ENCODE measurements around the gene ATF5. TPM values are rescaled to one million over a fixed set of nuclear protein-coding genes. Genes with fewer than 3 reads are reported as not detected.
A peak's percentile ranks its signal among the peaks of the same experiment; 100 is the strongest.

The ATF5 gene
- total and polyA plus RNA-seq, 2 of the 8 experiments (the other 6 are each of a cell fraction or from before 2014, with no cell fraction given) = 6.2 to 13.1 TPM

DNA sequence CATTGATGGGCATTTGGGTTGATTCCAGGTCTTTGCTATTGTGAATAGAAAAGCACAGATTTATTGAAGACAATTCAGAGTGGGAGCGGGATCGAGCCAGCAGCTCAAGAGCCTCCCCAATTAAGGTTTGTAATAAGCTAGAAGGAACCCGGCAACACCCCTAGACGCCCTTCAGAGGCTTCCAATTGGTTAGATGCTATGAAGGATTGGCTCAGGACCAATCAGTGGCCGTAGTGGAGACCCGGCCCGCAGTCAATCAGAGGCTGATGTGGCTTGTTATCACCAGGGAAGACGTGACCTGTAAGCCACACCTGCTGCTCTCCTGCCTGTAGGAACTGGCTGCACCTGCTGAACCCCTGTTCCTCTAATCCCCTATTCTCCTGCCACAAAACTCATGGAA is 17.4 kb downstream of the ATF5 start:
- Histone ChIP-seq H2BK20ac (ENCODE audit: low read length) (no peak overlapping the region), H3K79me2 (ENCODE audit: control insufficient read depth in 1 of 2, insufficient read depth in 2 of 2, low read length in 2 of 2) (no peaks in the 10 kb centered on the region), H4K91ac (replicated peaks; ENCODE audit: insufficient read length, low read length) (no peak overlapping the region), H3K27me3 (replicated peaks in 1 of 4; ENCODE audit: control insufficient read depth in 3 of 4, extremely low read depth in 1 of 4, insufficient read depth in 3 of 4, low read length in 3 of 4) (no peaks in the 10 kb centered on the region), H2AFZ (ENCODE audit: low read length) (no peak overlapping the region), H2BK12ac (ENCODE audit: low read depth, low read length) (no peak overlapping the region), H3K4me2 (ENCODE audit: insufficient read depth in 1 of 2, low read depth in 2 of 2, low read length in 2 of 2) (no peak overlapping the region), H3K79me1 (ENCODE audit: low read depth, low read length) (no peaks in the 10 kb centered on the region), H2BK120ac (replicated peaks; ENCODE audit: low read depth, low read length) (no peak overlapping the region), H3K4me1 (replicated peaks in 1 of 4; ENCODE audit: control insufficient read depth in 3 of 4, insufficient read depth in 4 of 4, low read length in 3 of 4) (no peaks in the 10 kb centered on the region), H3K56ac (replicated peaks; ENCODE audit: insufficient read length, low read depth, low read length) (no peak overlapping the region), H3K14ac (ENCODE audit: insufficient read length) (no peak overlapping the region), H2AK5ac (ENCODE audit: low read depth, low read length) (no peak overlapping the region), H4K20me1 (replicated peaks in 1 of 2; ENCODE audit: control insufficient read depth in 1 of 2, insufficient read depth in 2 of 2, low read length in 2 of 2) (peaks cover 0 to 1% of the 10 kb centered on the region in 2 experiments), H3K4ac (replicated peaks; ENCODE audit: insufficient read length, low read depth, low read length) (no peak overlapping the region), H3K4me3 (ENCODE audit: extremely low read depth in 1 of 4, insufficient read depth in 2 of 4, low read depth in 3 of 4, low read length in 4 of 4) (no peak overlapping the region), H3K27ac (ENCODE audit: low read depth, low read length) (no peak overlapping the region), H3K23me2 (ENCODE audit: low read depth, low read length) (no peaks in the 10 kb centered on the region), H4K5ac (ENCODE audit: insufficient read length, low read depth, low read length) (no peak overlapping the region), H2BK15ac (ENCODE audit: low read length) (no peak overlapping the region), H3K23ac (ENCODE audit: insufficient read length) (no peak overlapping the region), H3K9me3 (ENCODE audit: insufficient read depth in 2 of 2, low read depth in 1 of 2, low read length in 1 of 2) (no peaks in the 10 kb centered on the region), H4K8ac (ENCODE audit: extremely low read depth, insufficient read depth, low read length) (no peak overlapping the region), H3K9ac (replicated peaks in 1 of 4; ENCODE audit: extremely low read depth in 1 of 4, low read depth in 3 of 4, low read length in 3 of 4) (no peak overlapping the region), H3K36me3 (ENCODE audit: control insufficient read depth in 2 of 4, insufficient read depth in 4 of 4, low read length in 3 of 4) (no peaks in the 10 kb centered on the region), H2BK5ac (ENCODE audit: low read depth, low read length) (no peak overlapping the region), H3K18ac (ENCODE audit: extremely low read depth, low read length) (no peak overlapping the region)
- ChIA-PET POLR2A (ENCODE audit: partially characterized antibody) (interaction anchor here (1.2 kb wide), 1 partner anchor 25 kb away, joined by 3 read pairs; no protein-coding TSS in a partner anchor), CTCF (ENCODE audit: partially characterized antibody) (interaction anchor here (1.0 to 3.4 kb wide), 4 partner anchors 9 to 189 kb away, joined by 3 to 18 read pairs (median 4); no protein-coding TSS in a partner anchor)
- no peak for DNase-seq (ENCODE audit: low read depth in 1 of 2, low spot score in 2 of 2)
- no peak for TF ChIP-seq TEAD4 (IDR thresholded peaks at IDR 0.05; ENCODE audit: low read depth, low read length)
- TF ChIP-seq SP1 (IDR thresholded peaks at IDR 0.05; ENCODE audit: low read depth, low read length) = peak; percentile 75
- peak; percentile 7; the same call in 1 of the 2 replicates for TF ChIP-seq SP2 (IDR thresholded peaks at IDR 0.05; ENCODE audit: low read length)
- TF ChIP-seq CREB1 (IDR thresholded peaks at IDR 0.05) = no peak
- 92% methylated on average over 8 of the region's 8 CpGs; no CpG with 5 or more reads in 1 of the 2 experiments for WGBS, 2 experiments (ENCODE audit: extremely low coverage in 1 of 2, insufficient coverage in 1 of 2, insufficient read length in 1 of 2, insufficient replicate concordance in 2 of 2, low coverage in 1 of 2, low lambda C conversion rate in 2 of 2, missing lambda C conversion rate in 1 of 2)
- no peak for FAIRE-seq

Data from H1 (cell line).